Kidney tubule cell (primary cell): ENCODE measurements around the gene SLC12A3.

ENCODE experiments used
- DNase-seq: peaks from one replicate; pipeline ENCODE4 v3.0.0-alpha.2; 2018; ENCODE audit warnings: low spot score

The SLC12A3 gene

DNA sequence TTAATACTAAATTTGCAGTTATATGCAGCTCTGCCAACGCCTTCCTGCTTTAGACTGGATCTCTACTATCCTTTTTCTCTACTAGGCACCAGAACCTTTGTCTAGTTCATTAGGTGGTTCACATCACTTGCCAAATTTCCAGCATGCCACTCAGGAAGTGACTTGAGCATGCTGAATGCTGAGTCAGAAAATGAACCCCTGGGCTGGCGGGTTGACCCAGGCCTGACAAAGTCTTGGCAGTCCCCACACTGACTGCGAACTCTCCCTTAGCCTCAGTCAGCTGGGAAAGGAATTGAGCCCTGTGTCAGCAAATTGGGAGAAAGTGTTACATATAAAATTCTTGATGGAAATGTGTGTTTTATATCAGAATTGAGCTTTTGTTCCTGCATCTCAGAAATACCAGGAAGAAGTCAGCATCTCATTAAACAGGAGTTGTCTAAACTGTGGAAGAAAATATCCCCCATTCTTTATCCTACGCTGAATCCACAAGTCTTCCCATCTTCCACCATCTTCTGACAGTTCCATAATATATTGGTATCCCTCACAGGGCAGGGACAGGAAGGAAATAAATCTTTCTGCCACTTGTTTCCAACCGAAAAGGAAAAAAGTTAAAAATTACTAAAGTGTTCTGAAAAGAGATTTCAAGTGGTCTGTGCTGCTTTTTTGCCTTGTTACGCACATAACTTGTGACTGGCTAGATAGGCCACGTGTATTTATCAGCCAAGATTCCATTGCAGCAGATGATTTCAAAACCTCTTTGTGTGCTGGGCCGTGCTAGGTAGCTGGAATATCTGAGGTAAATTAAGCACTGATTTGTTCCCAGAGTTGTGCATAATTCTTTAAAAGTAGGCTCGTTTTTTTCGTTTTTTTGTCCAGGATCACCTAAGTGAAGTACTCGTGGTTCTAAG, 16.7 kb upstream of the SLC12A3 start:
- peak; percentile 91 for DNase-seq

DNA sequence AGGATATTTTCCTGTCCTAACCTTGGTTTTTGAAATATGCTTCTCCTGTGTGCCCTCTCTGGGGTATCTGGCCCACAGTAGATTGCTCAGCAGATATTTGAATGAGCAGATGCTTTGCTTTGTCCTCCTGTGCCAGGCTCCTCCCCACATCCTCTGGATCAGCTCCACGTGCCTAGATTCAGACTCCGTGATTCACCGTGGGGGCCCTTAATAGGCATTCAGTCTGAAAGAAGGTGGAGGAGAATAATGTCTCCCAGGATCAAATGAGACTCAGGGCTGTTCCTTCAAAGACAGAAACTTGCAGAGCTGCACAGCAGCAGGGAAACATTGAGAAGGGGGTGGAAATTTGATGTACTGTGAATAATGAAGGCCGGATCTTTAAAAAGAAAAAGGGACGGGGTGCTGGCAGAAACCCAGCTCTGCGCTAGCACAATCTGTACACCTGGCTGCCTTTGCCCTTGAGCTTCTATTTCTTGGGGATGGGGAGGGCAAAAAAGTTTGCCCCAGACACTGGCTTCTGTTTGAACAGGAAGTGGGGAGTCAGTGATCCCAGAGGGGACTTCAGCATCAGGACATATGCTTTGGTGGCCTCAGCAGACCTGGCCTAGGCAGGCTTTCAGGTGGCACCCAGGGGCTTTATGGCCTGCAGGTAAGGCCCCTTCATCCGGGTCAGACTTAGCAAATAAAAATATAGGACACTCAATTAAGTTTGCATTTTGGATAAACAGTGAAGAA, 15.9 kb upstream of the SLC12A3 start:
- DNase-seq = peak; percentile 94

DNA sequence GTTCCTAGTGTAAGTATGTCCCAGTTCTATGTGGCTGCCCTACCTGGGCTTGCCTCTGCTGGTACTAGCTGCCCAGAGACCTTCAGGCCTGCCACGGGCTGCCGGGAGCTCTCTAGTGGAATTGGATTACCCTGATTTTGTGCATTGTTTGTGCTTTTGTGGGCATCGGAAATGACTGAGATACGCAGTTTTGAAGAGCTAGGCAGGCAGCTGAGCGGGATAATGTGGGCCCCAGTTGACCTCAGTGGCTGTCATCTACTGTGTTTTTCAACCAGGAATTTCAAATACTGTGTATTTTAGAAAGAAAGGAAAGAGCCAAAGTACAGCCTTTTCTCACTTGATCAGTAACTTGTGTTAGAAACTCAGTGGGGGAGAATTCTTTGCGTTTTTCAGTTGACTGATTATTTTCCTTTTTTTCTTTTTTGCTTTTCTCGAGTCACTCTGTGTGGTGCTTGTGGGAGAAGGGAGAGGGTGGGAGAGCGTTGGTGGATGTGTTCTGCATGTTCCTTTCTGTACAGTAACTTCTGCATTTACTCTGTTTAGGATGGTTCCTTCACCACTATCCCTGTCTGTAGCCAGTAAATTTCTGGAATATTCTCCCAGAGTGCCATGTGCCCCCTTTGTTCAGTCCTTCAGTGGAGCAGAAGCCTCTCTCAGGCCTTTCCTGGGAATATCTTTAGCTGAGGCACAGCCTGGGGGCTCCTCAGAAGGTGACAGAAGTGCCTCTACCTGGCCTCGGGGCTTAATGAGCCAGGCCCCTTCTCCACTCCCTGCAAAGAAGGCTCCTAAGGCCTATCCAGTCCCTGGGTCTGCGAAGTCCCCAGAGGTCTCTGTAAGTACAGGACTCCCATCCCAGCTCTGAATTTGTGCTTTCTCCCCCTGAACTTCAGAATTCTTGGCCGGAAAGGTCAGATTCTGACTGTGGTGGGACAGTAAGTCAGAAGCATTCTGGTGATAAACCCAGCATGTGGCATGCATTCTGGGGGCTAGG, 15.0 kb upstream of the SLC12A3 start:
- peak; percentile 76 for DNase-seq

DNA sequence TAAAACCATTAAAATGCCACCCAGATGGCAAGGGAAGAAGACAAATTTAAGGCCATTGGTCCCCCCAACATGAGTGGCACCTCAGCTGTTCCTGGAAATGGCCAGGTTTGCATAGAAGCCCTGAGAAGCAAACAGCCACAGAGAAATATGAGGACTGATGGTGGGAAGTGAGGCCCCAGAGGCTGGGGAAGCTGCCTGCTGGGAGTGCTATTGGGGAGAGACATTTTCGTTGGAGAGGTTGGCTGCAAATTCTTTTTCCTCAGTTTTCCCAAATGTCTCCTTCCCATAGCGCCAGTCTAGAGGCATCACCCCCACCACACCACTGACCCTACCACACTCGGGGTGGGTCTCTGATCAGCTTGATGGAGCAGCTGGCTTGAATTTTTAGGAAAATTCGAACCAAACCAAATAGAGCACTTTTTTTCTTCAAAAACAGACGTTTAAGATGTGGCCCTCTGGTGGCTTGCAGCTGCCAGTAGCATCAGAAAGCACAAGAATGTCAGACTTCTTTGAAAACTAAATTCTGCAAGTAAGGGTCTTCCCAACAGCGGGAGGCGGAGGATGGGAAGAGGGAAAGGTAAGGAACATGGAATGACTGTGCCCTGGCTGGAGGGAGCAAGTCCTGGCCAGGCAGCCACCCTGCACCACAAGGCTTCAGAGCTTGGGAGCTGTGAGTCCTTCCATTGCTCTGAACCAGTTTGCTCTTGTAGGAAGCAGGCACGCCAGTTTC, 13.2 kb upstream of the SLC12A3 start:
- DNase-seq = peak; percentile 16

DNA sequence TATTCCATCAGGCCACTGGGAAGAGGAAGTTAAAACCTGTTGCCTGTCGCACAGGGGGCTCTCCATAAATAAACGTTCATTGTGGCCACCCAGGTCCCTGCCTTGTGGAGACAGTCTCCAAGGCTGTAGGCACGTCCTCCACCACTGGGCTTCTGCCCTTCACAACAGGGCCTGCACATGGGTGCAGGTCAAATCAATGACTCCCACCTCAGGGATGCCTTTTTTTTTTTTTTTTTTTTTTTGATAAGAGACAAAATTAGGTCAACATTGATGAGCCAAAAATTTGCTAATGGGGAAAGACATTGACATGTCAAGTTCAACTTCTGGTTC, 12.6 kb upstream of the SLC12A3 start:
- DNase-seq = no peak

DNA sequence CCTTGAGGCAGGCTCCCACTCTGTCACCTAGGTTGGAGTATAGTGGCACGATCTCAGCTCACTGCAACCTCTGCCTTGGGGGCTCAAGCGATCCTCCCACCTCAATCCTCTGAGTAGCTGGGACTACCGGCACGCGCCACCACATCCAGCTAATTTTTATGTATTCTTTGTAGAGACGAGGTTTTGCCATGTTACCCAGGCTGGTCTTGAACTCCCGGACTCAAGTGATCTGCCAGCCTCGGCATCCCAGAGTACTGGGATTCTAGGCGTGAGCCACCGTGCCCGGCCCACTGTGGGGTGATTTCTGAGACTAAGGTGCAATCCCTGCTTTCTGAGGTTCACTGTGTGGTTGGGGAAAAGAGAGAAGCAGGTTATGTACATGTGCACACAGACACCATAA, 12.0 kb upstream of the SLC12A3 start:
- no peak for DNase-seq

DNA sequence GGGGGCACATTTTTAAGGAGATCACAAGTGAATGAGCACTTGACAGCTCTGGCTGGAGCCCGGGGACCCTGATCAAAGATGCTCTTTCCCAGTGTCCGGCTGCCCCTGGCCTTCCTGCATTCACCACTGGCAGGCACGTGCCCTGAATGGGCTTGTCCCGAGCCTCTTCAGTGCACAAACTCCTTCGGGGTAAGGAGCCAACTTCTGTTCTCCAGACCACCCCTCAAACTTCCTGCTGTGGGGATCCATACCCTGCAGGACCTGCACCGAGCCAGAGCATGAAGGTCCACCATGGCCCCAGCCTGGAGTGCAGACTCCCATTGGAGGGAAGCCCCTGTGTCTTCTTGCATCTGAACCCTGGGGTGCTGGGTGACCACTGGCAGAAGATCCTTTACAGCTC, 9.8 kb upstream of the SLC12A3 start:
- DNase-seq = no peak

DNA sequence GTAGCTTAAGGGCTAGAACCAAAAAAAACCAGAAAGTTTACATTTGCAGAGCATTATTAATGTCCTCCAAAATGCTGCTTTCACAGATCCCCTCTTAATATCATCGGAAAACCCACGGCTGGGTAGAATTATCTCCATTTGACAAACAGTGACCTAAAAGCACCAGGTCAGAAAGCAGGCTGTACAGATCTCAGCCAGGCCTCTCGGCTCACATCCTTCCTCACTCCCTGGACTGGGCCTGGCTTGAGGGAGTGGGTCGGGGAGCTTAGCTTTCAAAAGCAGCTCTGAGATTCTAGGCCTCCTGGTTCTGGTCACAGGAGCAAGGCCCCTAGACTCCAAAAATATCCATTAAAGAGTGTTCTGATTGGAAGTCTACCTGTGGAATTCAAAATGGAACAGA, 9.1 kb upstream of the SLC12A3 start:
- no peak for DNase-seq

DNA sequence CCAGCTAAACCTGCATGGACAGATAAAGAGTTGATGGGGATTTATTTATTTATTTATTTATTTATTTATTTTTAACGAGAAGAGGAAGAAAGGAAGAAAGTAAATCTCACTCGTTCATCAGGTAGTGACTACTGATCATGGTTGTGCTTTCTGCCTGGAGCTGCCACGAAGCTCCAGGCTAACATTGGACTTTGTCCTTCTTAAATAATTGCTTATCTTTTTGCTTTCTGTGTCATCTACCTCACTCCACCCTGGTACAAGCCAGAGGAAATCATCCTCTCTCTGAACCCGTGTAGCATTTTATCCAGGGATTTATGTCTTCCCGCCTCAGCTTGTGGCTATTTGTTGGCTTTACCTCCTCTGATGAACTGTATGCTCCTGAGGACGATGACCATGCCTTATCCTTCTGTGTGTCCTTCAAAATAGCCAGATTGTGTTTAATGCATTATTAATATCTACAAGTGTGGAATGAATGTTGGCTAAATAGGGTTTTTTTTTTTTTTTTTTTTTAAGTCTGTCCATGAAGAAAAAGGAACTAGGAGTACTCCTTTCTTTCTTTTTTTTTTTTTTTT, 8.0 kb upstream of the SLC12A3 start:
- no peak for DNase-seq

DNA sequence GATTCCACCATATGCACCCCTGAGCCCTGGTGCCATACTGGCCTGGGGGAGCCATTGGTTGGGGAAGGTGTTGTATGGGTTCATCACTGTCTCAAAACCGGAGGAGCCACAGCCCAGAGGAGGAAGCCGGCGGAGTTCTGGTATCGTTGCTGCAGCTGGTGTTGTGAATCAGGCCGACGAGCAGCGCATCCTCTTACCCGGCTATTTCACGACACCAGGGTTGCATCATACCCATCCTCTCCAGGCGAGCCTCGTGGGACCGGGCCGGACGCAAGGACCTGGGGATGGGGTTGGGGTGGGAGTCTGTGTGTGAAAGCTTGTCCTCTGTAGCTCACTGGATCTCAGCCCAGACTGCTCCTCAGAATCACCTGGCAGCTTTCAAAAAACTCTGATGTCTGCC, 6.6 kb upstream of the SLC12A3 start:
- no peak for DNase-seq

DNA sequence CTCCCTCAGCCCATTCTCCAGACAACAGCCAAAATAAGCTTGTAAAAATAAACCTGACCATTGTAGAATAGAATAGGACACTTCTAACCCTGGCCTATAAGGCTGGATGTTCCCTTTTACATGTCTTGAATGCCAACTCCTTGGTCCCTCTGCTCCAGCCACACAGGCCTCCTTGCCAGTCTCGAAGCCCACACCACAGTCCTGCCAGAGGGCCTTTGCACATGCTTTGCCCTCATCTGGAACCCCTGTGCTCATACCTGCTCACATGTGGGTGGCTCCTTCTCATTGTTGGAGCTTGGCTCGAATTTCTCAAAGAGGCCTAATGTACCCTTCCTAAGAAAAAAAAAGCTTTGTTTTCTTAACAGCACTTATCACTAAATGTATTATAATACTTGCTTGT, 5.4 kb upstream of the SLC12A3 start:
- no peak for DNase-seq

DNA sequence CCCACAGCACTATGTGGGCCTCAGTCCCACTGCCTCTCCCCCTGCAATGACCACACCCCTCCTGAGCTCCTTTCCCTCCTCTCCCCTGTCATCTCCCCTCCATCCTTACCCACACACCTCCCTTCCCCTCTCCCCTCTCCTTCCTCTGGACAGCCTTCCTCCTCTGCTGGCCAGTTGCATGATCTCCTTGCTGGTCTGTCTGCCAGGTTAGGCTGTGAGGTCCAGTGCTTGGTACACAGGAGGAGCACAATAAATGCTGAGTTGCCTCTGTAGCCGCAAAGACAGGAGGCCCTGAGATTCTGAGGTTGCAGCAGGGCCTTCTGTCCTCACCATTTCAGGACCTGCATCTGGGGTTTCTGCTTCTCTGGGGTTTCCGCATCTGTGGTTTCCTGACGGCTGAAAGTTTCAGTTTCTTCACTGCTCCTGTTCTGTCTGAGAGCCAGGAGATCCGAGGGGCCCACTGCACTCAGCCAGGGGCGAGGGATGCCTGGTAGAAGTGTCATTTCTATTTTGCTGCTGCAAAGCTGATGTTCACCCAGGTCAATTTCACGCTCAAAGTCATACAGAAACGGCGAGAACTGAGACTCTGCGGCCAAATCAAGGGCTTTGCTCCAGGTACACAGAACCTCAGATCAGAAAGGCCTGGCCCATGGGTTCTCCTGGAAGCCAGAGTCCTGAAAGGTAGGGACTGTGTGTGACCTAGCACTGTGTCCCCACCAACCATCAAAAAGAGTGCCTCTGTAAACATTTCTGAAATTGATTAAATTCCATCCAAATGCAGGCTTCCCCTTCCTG, 4.6 kb upstream of the SLC12A3 start:
- DNase-seq = no peak

DNA sequence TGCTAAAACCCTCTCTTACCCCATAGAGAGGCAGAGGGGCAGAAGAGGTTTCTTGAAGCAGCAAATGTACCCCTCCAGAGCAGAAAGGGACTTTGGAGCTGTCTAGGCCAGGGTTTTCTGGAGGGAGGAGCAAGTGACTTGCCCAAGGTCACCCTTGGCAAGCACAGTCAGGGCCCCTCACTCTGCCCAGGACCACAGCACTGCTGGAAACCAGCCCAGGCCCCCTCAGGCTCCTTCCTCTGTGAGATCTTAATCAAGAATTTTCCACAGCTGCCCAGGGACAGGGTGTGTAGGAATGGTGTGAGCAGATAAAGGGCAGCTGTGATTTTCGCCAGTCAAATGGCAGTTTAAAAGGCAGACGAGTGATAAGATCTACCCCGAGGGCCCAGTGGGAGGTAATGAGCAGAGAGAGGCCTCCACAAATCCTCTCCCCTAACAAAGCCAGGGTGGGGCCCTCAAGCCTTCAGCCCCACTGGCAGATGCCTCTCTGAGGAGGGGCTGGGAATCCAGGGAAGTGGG, 3.9 kb upstream of the SLC12A3 start:
- DNase-seq = peak; percentile 25

DNA sequence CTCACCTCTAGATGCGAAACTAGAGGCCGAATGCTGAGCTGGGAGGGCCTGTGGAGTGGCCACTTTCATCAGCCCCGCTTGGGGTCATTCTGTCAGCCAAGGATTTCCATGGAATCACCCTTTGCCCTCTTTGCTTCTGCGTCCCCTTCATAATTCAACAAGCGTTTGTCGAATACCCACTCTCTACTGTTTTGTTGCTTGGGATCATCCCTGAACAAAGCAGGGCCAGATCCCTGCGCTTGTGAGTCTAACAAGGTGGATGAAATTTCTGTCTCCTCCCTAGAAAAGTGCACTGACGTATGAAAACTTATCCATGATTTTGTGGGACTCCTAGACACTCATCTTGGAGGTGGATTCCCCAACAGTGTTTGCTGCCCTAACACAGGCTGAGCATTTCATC, 3.3 kb upstream of the SLC12A3 start:
- DNase-seq = no peak

DNA sequence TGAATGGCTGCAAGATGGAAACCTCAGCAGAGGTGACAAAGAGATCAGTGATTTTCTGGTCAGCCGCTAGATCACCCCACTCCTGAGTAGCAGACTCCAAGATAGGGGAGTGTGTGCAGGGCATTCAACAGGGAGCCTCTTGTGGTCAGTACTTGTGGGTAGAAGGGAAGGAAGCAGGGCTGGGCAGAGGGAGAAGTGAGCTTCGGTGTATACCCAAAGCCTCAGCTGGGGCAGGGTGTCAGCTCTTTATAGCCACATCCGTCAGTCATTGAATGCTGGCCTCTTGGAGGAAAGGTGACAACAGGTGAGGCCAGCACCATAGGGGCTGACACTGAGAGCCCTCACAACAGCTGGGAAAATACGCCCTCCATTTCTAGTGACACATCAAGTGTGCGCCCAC, 2.2 kb upstream of the SLC12A3 start:
- no peak for DNase-seq

DNA sequence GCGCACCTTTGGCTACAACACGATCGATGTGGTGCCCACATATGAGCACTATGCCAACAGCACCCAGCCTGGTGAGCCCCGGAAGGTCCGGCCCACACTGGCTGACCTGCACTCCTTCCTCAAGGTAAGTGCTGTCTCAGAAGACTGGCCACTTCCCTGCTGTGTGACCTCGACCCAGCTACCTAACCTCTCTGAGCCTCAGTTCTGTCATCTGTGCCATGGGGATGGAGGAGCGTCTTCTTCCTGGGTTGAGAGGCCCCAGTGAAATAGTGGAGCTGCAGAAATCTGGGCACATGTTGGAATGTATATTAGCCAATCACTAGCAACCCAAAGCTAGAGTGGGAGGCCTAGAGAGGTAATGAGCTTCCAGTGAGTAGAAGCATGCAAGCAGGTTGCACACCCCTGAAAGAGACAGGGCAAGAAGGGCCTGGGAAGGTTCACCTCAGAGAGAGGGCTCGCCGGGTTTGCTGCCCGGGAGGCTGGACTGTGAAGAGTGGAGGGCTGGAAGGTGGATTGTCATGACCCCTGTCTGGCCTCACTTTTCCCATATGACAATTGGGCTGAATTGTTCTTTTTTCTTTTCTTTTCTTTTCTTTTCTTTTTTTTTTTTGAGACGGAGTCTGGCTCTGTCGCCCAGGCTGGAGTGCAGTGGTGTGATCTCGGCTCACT, 521 bp downstream of the SLC12A3 start:
- no peak for DNase-seq

DNA sequence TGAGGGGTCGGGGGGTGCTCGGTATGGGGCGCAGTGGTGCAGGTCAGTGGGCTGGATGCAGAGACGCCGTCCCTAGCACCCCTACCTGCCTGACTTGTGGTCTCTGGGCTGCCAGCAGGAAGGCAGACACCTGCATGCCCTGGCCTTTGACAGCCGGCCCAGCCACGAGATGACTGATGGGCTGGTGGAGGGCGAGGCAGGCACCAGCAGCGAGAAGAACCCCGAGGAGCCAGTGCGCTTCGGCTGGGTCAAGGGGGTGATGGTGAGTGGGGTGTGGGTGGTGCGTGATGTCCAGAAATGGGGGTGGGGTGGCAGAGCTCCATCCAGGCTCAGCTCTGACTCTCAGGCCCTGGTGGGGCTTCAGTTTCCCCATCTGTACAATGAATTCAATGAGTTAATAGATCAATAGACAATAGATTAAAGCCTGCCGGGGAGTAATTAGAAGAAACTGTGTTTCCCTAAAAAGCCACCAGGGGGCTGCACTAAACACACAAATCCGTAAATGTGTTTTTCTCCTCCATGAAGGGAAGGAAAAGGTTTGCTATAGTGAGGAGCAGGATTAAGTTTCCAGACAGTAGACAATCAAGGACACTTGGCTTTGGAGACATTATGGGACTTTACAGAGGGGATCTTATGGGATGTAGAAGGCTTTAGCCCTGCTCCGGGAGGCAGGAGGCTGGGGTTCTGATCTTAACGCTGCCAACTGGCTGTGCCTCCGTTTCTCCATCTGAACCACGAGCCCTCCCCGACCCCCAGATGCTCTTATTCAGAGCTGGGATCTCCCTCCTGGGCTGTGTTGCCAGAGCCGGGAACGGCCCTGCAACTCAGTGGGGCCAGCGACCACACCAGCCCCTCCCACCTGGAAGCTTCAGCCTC, 2.2 kb downstream of the SLC12A3 start:
- peak; percentile 68 for DNase-seq

DNA sequence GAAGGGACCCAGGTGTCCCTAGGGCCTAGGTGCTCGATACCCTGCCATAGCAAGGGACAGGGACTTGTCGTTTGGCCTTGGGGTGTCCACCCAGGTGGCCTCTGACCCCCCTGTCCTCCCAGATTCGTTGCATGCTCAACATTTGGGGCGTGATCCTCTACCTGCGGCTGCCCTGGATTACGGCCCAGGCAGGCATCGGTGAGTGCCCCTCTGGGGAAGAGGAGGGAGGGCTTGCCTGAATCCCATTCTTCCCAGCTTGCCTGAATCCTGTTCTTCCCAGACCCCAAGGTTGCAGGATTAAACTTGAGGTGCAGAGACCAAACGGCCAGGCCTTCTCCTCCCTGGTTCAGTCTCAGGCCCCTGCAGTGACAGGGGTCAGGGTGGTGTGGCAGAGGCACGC, 3.2 kb downstream of the SLC12A3 start:
- DNase-seq = no peak

DNA sequence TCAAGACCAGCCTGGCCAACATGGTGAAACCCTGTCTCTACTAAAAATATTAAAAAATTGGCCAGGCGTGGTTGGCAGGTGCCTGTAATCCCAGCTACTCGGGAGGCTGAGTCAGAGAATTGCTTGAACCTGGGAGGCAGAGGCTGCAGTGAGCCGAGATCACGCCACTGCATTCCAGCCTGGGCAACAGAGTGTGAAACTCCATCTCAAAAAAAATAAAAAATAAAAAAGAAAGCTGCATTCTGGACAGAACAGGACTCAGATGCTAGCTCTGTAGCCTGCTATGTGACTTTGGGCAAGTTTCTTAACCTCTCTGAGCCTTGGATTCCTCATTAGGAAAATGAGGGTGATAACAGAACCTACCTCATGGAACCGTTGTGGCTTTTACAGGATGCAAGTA, 3.8 kb downstream of the SLC12A3 start:
- DNase-seq = peak; percentile 73
